Activated CD4-positive, alpha-beta T cell treated with anti-CD3 and anti-CD28 coated beads, Interleukin-10, Interleukin-2, amounts not matched to agents 100 ng/mL and 50 ng/mL, durations not matched to agents 16 hours and 8 hours (primary cell): Measurements from ENCODE around the gene KDELR1.
A peak's percentile ranks its signal among the peaks of the same experiment; 100 is the strongest.
"Not testable (repeated sequence)": the region's sequence is repeated elsewhere in the genome, so short reads cannot be mapped to it uniquely, and the experiment has no call there.

Experiments
- DNase-seq: peaks from one replicate; pipeline ENCODE4 v3.0.0-alpha.2; 2020

The KDELR1 gene

GRCh38 chr19:48397263-48398101, 6.1 kb upstream of the KDELR1 start:
- no peak for DNase-seq

- DNase-seq: no peak
These were observed 5.4 kb upstream of the KDELR1 start for GRCh38 chr19:48396824-48397176.

GRCh38 chr19:48396016-48396823, 4.9 kb upstream of the KDELR1 start:
- no peak for DNase-seq

DNA sequence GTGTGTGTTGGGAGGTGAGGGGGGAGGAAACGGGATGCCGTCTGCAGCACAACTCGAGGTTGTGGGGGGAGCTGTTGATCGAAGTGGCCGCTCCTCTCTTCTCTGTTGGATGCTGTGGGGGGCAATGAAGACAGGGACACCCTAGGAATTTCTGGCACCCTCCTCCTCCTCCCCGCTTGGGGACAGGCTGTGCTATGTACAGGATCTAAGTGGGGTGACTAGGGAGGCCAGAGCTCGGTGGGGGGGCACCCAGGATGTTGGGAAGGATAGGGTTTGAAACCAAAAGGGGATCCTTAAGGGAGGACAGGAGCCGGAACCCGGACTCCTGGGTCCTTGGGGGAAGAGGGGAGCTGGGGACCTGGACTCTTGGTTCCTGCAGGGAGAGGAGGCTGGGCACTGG, 4.1 kb upstream of the KDELR1 start:
- DNase-seq: no peak

DNA sequence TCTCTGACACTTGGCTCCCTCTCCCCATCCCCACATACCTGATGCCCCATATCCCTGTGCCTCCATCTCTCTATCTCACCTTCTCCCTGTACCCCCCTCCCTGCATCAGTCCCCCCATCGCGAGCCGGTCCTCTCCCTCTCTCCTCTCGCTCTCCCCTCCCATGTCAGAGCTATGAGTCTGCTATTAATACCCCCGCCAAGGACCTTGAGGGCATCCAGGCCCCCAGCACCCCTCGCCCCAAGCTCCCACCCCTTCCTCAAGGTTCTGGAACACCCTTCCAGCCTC, 3.8 kb upstream of the KDELR1 start:
- DNase-seq: no peak

- DNase-seq: no peak
These were observed 3.2 kb upstream of the KDELR1 start for GRCh38 chr19:48394331-48395169.

GRCh38 chr19:48393559-48394330, 2.4 kb upstream of the KDELR1 start, which contains the start of gene GRIN2D:
GRIN2D (plus strand) TSS chr19:48393668; CDS start chr19:48398393, 4,725 bp downstream.
- no peak for DNase-seq

DNA sequence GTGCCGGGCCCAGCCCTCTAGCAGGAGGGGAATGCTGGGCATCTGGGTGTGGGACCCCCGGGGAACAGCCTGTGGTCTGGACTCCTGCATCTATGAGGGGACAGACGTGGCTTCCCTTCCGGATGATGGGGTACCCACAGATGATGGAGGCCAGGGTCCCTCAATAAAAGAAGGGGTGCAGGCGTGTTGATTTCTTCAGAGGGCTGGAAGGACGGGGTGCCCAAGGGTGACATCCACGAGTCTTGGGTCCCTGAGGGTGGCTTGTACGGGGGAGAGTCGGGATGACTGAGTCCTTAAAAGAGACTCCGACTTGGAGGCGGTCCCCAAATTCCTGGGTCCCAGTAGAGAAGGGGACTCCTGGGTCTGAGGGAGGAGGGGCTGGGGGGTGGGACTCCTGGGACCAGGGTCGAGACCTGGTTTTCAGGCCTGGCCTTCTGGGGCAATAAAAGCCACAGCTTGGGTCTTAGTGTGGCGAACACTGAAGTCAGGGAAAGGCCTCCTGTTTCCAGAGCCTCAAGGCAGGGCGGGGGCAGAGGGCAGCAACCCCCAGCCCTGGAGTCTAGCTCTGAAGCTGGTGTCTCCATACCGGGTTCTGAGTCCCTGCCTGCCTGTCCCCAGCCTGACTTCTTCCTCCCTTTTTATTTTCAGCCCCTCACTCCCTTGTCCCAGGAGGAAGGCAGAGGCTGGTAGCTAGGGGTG, 1.7 kb upstream of the KDELR1 start:
- no peak for DNase-seq

GRCh38 chr19:48392006-48392344, 624 bp upstream of the KDELR1 start:
- DNase-seq: not testable (repeated sequence)

- DNase-seq: peak; percentile 72
These were observed 907 bp downstream of the KDELR1 start for GRCh38 chr19:48390188-48391099.

- DNase-seq: no peak
These were observed 4.4 kb downstream of the KDELR1 start for GRCh38 chr19:48386981-48387380.

- DNase-seq: no peak
These were observed 5.8 kb downstream of the KDELR1 start for GRCh38 chr19:48385461-48386087.

DNA sequence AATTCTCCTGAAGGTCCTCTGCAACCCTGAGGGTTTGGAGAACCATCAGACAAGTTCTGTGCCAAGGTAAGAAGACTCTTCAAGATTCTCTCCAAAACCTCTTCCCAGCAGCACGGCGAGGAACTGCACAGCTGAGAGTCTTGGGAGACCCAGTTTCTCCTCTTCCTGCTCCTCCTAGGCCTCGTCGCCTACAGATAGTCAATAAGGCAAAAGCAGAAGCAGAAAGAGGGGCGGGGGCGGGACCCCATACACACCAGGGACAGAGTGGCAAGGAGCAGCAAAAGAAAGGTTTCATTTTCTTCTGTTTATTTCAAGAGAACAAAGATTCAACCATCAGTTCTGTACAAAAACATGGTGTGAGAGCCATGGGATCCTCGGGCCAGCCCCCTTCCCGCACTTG, 9.1 kb downstream of the KDELR1 start:
- no peak for DNase-seq

- no peak for DNase-seq
These were observed 10.0 kb downstream of the KDELR1 start for GRCh38 chr19:48381178-48381950.

GRCh38 chr19:48379058-48379457, 12.3 kb downstream of the KDELR1 start:
- no peak for DNase-seq

DNA sequence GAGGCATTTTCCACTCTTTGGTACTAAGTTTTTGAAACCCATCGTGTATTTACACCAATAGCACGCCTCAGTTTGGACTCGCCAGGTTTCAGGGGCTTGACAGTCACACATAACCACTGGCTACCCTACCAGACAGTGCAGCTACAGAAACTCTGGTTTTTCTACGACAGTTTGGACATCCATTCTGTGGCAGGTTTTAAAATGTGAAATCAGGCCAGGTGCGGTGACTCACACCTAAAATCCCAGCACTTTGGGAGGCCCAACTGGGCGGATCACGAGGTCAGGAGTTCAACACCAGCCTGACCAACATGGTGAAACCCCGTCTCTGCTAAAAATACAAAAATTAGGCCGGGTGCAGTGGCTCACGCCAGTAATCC, 13.2 kb downstream of the KDELR1 start:
- DNase-seq: no peak

GRCh38 chr19:48373567-48373966, 17.8 kb downstream of the KDELR1 start:
- DNase-seq: no peak

DNA sequence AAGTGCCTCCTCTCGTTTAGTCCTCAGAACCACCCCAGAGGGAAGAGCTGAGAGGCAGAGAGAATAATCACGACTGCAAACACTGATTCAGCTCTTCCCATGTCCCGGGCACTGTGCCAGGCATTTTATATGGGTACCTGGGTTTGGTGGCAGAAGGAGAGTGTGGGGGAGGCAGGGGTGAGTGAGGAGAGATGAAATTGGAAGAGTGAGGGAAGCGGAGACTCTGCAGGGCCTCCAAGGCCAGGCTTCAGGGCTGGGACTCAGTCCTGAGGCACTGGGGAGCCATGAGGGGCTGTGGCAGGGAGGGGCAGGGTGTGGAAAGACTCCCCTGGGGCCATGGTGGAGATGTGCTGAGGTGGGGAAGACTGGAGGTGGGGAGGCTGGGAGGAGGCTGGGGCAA, 18.4 kb downstream of the KDELR1 start:
- DNase-seq: no peak

DNA sequence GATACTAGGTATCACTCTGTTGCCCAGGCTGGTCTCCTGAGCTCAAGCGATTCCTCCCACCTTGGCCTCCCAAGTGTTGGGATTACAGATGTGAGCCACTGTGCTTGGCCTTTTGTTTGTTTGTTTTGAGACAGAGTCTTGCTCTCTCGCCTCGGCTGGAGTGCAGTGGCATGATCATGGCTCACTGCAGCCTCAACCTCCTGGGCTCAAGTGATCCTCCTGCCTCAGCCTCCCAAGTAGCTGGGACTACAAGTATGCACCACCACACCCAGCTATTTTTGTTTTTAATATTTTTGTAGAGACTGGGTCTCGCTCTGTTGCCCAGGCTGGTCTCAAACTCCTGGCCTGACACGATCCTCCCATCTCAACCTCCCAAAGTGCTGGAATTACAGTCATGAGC, 19.6 kb downstream of the KDELR1 start:
- not testable (repeated sequence) for DNase-seq

DNA sequence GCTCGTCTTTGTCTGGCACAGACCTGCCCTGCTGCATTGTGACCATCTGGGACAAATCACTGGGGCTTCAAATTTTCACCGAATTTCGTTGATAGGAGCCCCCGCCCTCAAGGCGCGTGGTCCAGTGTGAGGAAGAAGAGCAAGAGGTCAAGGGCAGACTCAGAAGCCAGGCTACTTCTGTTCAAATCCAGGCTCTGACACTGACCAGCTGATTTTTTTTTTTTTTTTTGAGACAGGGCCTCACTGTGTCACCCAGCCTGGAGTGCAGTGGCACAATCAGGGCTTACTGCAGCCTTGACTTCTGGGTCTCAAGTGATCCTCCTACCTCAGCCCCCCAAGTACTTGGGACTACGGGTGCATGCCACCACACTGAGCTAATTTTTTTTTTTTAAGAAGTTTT, 20.0 kb downstream of the KDELR1 start:
- DNase-seq: no peak
